Erythroblast (primary cell): Measurements from ENCODE around the gene OR14J1.

Experiments used
- GATA1 ChIP-seq: IDR thresholded peaks from 2 replicates; pipeline ENCODE4 v1.6.1; 2011; ENCODE audit warnings: low read depth, mild to moderate bottlenecking, control low read depth, low read length, moderate library complexity
- POLR2A ChIP-seq: IDR thresholded peaks from 2 replicates; pipeline ENCODE4 v1.6.1; 2011; ENCODE audit warnings: mild to moderate bottlenecking, low read length

DNA sequence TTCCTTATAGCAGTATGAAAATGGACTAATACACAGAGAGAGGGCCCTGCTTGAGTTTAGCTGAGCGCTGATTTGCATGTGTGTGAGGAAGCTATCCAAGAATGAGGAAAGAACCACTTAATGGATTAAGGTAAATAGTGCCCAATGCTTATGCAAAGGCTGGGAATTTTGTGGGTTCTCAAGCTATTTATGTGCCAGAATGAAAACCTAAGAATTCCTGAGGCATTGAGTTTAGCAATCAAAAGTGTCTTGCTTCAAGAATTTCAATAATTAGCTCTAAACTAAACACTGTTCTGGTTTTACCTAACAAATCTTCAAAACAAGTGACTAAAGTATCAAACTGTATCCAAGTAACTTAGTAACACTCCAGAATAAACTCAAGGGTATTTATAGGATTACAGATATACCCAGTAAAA lies 7.0 kb upstream of the OR14J1 start:
- TF ChIP-seq POLR2A, result no peak
- TF ChIP-seq GATA1, result no peak
